ENCODE measurements around the gene UNC13B. TPM values are rescaled to one million over a fixed set of nuclear protein-coding genes. Genes with fewer than 3 reads are reported as not detected.

Gene UNC13B
- total and polyA plus RNA-seq, 2 of the 8 experiments (the other 6 are each of a cell fraction or from before 2014, with no cell fraction given), result 23.1 to 51.7 TPM

DNA sequence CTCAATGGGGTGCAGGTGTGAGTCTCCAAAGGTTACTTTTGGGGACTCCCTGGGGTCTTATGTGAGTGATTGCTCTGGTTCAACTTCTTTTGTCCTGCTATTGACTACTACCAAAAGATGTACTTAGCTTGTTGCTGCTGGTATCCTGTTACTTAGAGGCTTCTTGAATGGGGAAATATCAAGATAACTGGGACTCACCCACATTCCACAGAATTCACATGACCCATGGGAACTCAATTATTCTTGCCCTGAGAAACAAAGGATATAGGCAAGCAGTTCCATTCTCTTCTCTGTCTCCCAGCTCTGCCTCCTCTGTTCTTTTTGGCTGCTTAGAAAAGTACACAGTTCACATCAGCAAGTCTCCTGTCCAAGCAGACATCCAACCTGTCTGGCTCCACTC is 105.9 kb downstream of the UNC13B start (continued):
- TF ChIP-seq SAP30 (IDR thresholded peaks at IDR 0.05; ENCODE audit: insufficient read depth, insufficient replicate concordance, low read length), result no peak
- no peak for TF ChIP-seq POLR2A (IDR thresholded peaks at IDR 0.05; ENCODE audit: control extremely low read depth in 1 of 2, low read depth in 2 of 2, low read length in 2 of 2)
- TF ChIP-seq CTBP2 (IDR thresholded peaks at IDR 0.05; ENCODE audit: borderline replicate concordance, insufficient read depth, insufficient read length, low read length), result no peak
- TF ChIP-seq EP300 (IDR thresholded peaks at IDR 0.05; ENCODE audit: borderline replicate concordance in 1 of 2, low read depth in 2 of 2, low read length in 2 of 2), result no peak
- TF ChIP-seq SP1 (IDR thresholded peaks at IDR 0.05; ENCODE audit: low read depth, low read length), result no peak
- TF ChIP-seq TAF1 (IDR thresholded peaks at IDR 0.05; ENCODE audit: low read depth, low read length), result no peak
